Hematopoietic multipotent progenitor cell treated with erythropoietin and hydrocortisone succinate and interleukin-3 and kit ligand, for 15 days (in vitro differentiated cells): ENCODE results near the gene SP8.
A peak's percentile ranks its signal among the peaks of the same experiment; 100 is the strongest.

ENCODE experiments used
- DNase-seq: peaks from one replicate; pipeline ENCODE4 v3.0.0-alpha.2; 2015; ENCODE audit warnings: low spot score

The SP8 gene

DNA sequence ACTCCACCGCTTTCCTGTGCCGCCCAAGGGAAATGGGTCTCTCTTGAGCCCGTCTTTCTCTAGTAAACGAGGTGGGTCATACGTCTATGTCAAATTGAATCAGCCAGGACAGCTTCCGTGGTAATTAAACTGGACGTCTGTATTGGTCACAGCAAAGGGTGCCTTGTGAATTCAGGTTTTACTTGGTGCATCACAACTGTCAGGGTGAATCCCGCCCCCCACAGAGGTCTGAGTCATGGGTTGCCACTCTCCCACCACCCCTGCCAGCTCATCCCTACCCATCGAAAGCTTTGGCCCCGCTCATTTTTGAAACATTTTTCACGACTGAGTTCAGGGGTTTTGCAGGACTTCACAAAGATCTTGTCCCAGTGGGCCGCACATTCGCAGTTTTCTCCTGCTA lies 8.0 kb upstream of the SP8 start:
- no peak for DNase-seq

DNA sequence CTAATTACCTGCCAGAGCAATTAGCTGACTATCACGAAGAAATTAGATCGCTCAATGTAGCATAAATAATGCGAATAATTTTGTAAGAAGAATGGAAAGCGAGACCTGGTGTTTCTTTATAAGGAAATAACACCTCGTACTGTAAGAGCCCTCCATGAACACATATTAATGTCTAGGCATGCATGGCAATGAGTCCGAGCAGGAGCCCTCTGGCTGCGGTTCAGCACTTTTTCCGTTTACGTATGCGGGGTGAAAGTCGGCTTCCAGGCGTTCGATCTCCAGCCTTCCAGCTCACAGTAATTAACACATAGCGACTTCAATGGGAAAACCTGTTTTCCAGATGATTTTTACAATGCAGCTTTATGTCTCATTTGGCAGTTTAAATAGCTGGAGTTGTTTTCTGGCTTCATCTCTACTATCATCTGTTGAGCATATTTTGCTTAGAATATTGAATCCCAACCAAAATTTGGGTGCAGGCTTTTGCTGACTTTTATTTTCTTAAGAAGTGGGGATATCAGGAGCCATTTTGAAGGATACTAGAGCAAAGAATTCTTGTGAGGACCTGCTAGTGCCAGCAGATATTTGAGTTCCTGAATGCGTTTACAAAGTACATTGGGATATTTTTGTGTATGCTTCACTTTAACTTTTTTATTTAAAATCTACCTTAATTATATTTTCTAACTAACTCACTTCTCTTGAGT lies 7.2 kb upstream of the SP8 start:
- DNase-seq: no peak

DNA sequence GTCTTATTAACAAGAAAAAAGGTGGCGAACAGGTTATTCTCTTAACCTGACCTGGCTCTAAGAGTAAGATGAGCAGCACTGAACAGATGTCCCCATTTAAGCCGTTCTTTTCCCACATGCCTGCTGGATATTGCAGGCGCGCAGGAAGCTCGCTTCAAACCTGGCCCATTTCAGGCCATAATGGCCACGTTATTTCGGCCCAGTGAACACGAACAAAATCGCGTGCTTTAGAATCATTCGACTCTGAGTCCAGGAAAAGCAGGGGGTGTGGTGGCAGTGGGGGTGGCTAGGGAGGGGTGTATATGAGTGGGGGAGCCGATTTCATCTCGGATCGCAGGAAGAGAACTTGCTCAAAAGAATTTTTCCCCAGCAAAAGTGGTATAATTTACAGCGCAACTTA lies 6.6 kb upstream of the SP8 start:
- DNase-seq: no peak

DNA sequence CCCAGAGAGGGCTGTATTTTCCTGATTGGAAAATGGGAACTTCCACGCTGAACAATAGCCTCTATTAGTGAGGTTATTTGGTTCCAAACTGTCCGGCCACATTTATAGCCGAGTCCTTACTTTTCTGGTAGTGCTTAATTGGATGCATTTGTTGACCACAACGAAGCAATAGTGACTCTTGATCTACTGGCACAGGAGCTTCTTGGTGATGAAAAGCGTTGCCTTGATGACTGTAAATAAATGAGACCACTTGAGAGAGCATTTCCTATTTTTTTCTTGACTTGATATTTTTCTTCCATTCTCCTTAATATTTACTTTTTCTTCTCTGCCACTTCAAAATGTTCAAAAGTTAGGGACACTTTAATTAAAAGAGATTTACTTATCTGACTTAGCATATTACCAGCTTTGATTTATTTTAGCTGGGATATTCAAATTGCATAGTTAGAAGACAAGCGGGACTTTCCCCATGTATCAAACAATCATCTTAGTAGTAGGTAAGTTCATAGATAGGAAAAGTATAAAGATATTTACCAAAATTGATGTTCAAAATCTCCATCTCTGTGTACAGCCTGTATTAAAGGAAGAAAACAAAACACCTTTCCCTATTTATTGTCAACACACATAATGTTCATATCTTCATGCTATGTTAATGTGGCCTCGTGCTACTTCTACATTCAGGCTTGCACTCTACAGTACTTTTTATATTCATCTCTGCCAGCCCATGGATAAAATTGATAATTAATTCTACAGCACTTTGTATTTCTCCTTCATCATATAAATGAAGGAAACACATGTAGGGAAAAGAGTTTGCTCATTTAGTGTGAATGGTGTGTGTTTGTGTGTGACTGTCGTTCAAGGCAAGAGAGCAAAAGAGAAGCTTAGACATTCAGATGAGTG lies 5.1 kb upstream of the SP8 start:
- no peak for DNase-seq

GRCh38 chr7:20790375-20790774 lies 3.7 kb upstream of the SP8 start:
- DNase-seq: no peak

GRCh38 chr7:20788420-20788990 lies 1.8 kb upstream of the SP8 start:
- DNase-seq: no peak

GRCh38 chr7:20787660-20788419 lies 1.2 kb upstream of the SP8 start:
- DNase-seq: no peak

- DNase-seq: no peak
Measured at GRCh38 chr7:20786421-20786778, 286 bp downstream of the SP8 start.

- no peak for DNase-seq
Measured at GRCh38 chr7:20786049-20786412, 655 bp downstream of the SP8 start.

DNA sequence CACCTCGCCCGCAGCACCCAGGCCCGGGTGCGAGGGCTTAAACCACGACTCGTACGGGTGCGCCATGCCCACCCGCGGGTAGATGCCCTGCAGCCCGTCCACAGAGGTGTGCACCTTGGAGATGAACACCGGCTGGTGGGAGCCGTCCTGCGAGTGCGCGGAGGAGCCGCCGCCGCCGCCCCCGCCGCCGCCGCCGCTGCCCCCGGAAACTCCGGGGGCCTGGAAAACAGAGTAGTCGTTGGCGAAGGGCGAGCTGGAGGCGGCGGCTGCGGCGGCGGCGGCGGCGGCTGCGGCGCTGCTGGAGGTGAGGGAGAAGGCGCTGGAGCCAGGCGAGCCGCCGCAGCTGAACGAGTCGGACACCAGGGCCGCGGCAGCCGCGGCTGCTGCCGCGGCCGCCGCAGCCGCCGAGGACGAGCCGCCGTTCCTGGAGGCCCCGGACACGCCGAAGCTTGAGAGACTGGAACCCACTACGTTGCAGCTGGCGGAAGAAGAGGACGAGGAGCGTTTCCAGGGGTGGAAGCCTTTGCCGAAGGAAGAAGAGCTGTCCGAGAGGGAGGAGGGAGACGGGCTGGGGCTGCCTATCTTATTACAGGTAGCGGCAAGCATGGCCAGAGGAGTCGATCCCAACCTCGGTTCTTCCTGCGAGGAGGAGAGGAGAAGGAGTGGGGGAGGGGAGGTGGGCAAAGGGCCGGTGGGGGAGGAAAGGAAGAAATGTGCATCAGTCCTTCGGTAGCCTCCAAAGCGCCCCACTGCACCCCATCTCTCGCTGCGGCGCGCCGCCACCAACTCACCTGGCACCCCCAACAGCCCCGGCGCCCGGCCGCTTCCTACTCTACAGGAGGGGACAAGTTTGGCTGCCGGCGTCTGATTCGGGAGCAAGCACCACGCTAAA lies 1.3 kb downstream of the SP8 start:
- DNase-seq: no peak

DNA sequence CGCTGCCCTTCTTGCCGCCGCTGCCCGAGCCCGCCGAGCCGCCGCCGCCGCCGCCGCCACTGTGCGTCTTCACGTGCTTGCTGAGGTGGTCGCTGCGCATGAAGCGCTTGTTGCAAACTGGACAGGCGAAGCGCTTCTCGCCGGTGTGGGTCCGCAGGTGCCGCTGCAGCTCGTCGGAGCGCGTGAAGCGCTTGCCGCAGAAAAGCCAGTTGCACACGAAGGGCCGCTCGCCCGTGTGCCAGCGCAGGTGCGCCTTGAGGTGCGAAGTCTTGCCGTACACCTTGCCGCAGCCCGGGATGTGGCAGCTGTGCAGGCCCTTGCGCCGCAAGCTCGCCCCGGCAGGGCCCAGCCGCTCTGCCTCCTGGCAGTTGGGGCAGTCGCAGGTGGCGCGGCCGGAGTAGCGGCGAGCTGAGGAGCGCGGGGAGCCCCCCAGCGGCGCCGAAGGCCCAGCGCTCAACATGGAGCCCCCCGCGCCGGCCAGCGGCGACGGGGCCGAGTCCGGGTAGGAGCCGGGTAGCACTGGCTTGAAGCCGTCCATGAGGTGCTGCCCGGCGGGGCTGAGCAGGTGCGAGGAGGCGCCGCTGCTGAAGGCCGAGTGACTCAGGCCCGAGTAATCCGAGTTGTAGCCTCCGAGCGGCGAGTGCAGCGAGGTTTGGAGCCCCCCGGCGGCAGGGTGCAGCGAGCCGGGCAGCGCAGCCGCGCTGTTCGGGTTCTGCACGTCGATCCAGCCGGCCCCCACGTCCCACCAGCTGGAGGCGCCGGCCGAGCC lies 2.1 kb downstream of the SP8 start:
- DNase-seq: no peak

GRCh38 chr7:20783700-20784387 lies 2.8 kb downstream of the SP8 start:
- peak; percentile 22 for DNase-seq

DNA sequence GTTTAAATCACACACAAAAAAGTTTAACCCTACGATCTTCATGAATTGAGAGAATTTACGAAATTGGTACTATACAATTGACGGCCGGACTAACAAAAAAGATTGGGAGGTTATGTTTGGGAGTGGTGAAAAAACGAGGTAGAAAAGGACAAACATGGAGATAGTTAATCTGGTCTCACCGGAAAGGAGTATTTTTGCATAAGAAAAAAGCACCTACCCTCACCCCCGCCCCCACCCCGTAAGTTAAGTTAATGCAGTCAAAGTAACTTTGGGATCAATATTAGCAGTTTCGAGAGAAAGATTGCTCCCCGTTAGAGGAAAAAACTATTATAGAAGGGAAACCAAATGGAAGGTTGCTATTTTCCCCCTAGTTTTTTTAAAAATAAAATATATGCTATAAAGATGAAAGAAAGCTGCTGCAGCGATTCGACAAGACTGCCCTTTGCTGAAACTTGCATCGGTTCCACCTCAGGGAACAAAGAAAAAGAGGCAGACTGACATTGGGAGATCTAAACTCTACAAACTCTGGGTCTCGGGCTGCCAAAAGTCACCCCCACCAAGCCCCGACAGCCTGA lies 3.5 kb downstream of the SP8 start:
- DNase-seq: no peak

DNA sequence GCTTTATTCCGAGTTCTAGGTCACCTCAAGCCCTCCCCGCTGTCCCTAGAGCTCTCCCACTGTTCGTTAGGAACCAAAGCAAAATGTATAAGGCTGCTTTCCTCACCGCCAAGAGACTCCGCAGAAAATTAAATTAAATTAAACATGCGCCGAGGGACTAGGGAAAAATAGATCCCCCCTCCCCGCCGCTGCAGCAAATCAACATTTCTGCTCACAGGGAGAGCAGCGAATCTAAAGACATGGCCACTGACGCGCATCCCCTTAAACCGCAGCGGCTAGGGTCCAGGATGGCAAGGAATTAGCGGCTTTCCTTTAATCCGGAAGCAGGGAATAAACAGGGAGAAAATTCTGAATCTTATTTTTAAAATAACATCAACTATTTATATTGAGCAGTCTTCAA lies 7.6 kb downstream of the SP8 start:
- DNase-seq: no peak

GRCh38 chr7:20778063-20778721 lies 8.5 kb downstream of the SP8 start:
- DNase-seq: peak; percentile 25

DNA sequence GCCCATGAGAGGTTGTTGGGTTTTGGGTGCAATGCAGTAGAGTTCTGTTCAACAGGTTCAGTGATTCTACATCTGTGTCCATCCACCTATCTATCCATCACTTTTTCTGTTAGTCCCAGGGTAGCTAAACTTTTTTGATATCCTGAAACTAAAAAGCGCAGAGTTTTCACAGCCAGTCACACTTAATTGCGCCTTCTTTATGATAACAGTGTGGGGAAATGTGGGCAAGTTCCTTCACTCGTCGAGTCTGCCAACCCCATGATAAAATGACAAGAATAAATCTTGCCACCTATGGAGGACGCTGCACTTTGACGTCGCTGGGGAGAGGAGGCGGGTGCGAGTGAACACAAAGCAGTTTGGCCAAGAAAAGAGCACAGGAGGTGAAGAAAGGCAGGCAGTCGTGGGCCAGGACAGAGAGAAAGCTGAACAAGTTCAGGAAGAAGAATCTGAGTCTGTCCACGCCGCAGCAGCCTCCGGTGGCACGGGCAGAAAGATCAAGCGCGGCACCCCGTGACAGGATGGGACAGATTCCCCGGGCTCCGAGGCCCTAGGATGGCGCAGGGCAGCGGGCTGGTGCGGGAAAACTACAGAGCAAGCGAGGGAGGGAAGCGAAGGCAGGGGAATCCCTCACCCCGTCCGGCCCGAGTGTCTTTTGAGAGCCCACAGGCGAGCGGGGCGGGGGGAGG lies 9.2 kb downstream of the SP8 start:
- no peak for DNase-seq

DNA sequence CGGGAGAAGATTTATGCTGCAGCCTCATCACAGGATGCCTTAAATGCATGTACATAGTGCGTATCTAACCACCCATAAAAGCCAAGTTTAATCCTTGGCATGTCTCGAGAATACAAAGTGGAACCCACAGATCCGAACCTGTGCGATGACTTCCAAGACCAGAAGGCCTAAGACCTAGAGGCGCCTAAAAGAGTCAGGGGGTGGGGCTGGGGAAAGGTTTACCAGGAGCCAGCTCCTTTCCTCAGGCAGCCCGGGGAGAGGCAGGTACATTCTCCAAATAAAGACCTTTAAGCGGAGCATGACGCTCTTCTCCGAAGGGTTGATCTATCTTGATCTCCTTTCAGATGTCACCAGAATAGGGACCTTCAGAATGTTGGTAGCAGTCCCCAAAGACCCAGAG lies 9.7 kb downstream of the SP8 start:
- no peak for DNase-seq

GRCh38 chr7:20776214-20776911 lies 10.3 kb downstream of the SP8 start:
- DNase-seq: no peak
